SK-N-SH treated with all-trans-retinoic acid at 6 μM for 48 hours (cell line): ENCODE measurements around the gene GRID1.

Source experiments
- ATAC-seq: fragments of 200-7000 bp; cut with Tn5 transposase; 3 replicates; pipeline ENCODE4 v1.9.1; 2020; ENCODE audit warnings: mild to moderate bottlenecking, moderate library complexity
- ARNTL ChIP-seq: fragments of 450-650 bp; formaldehyde crosslinking; IDR thresholded peaks from 2 replicates; pipeline ENCODE4 v1.5.0; 2020; ENCODE audit warnings: low read depth, mild to moderate bottlenecking, moderate library complexity, borderline replicate concordance
- BACH2 ChIP-seq: fragments of 250-450 bp; sonication (Bioruptor Pico); IDR thresholded peaks from 2 replicates; pipeline ENCODE4 v1.9.0; 2021; ENCODE audit warnings: mild to moderate bottlenecking, borderline replicate concordance
- CREB5 ChIP-seq: fragments of 250-450 bp; sonication (Bioruptor Pico); IDR thresholded peaks from 2 replicates; pipeline ENCODE4 v1.5.1; 2020; ENCODE audit warnings: low read depth, mild to moderate bottlenecking, moderate library complexity
- CSDC2 ChIP-seq: fragments of 250-450 bp; sonication (Bioruptor Pico); IDR thresholded peaks from 2 replicates; pipeline ENCODE4 v1.5.0; 2020; ENCODE audit warnings: mild to moderate bottlenecking, moderate library complexity
- CSRNP3 ChIP-seq: fragments of 250-450 bp; sonication (Bioruptor Pico); IDR thresholded peaks from 2 replicates; pipeline ENCODE4 v1.5.1; 2021; ENCODE audit warnings: mild to moderate bottlenecking, moderate library complexity
- ESRRG ChIP-seq: fragments of 250-450 bp; sonication (Bioruptor Pico); IDR thresholded peaks from 2 replicates; pipeline ENCODE4 v1.6.1; 2021; ENCODE audit warnings: mild to moderate bottlenecking
- GLIS3 ChIP-seq: fragments of 250-450 bp; sonication (Bioruptor Pico); IDR thresholded peaks from 2 replicates; pipeline ENCODE4 v1.5.0; 2020; ENCODE audit warnings: mild to moderate bottlenecking, moderate library complexity
- OSR1 ChIP-seq: fragments of 250-450 bp; sonication (Bioruptor Pico); IDR thresholded peaks from 2 replicates; pipeline ENCODE4 v1.8.0; 2022; ENCODE audit warnings: moderate library complexity, mild to moderate bottlenecking, inconsistent platforms
- PATZ1 ChIP-seq: fragments of 250-450 bp; sonication (Bioruptor Pico); IDR thresholded peaks from 2 replicates; pipeline ENCODE4 v1.8.0; 2020; ENCODE audit warnings: mild to moderate bottlenecking, moderate library complexity, borderline replicate concordance
- POU6F1 ChIP-seq: fragments of 250-450 bp; sonication (Bioruptor Pico); IDR thresholded peaks from 2 replicates; pipeline ENCODE4 v1.8.0; 2021; ENCODE audit warnings: low read depth, mild to moderate bottlenecking, moderate library complexity, borderline replicate concordance
- PPARA ChIP-seq: fragments of 250-450 bp; sonication (Bioruptor Pico); IDR thresholded peaks from 2 replicates; pipeline ENCODE4 v1.5.0; 2020; ENCODE audit warnings: mild to moderate bottlenecking, borderline replicate concordance
- RARB ChIP-seq: fragments of 250-450 bp; sonication (Bioruptor Pico); IDR thresholded peaks from 2 replicates; pipeline ENCODE4 v1.8.0; 2021; ENCODE audit warnings: mild to moderate bottlenecking, moderate library complexity
- SNAI2 ChIP-seq: fragments of 250-450 bp; sonication (Bioruptor Pico); IDR thresholded peaks from 2 replicates; pipeline ENCODE4 v1.5.0; 2020; ENCODE audit warnings: mild to moderate bottlenecking, moderate library complexity
- TCF4 ChIP-seq: fragments of 250-450 bp; sonication (Bioruptor Pico); IDR thresholded peaks from 2 replicates; pipeline ENCODE4 v1.8.0; 2021; ENCODE audit warnings: mild to moderate bottlenecking, moderate library complexity, borderline replicate concordance
- TOX ChIP-seq: fragments of 250-450 bp; sonication (Bioruptor Pico); IDR thresholded peaks from 2 replicates; pipeline ENCODE4 v1.8.0; 2021; ENCODE audit warnings: mild to moderate bottlenecking, moderate library complexity, borderline replicate concordance
- ZC3H10 ChIP-seq: fragments of 250-450 bp; sonication (Bioruptor Pico); IDR thresholded peaks from 2 replicates; pipeline ENCODE4 v1.5.1; 2021; ENCODE audit warnings: mild to moderate bottlenecking, moderate library complexity
- ZFP3 ChIP-seq: fragments of 250-450 bp; sonication (Bioruptor Pico); IDR thresholded peaks from 2 replicates; pipeline ENCODE4 v1.5.0; 2020; ENCODE audit warnings: mild to moderate bottlenecking, moderate library complexity
- ZFP30 ChIP-seq: fragments of 450-650 bp; formaldehyde crosslinking; IDR thresholded peaks from 2 replicates; pipeline ENCODE4 v1.5.0; 2022; ENCODE audit warnings: mild to moderate bottlenecking, moderate library complexity
- ZNF565 ChIP-seq: fragments of 450-650 bp; formaldehyde crosslinking; conservative IDR thresholded peaks from 2 replicates; pipeline ENCODE4 v1.5.0; 2020; ENCODE audit warnings: low read depth, mild to moderate bottlenecking, moderate library complexity
- ZNF70 ChIP-seq: fragments of 450-650 bp; formaldehyde crosslinking; IDR thresholded peaks from 2 replicates; pipeline ENCODE4 v1.5.0; 2020; ENCODE audit warnings: mild to moderate bottlenecking, moderate library complexity
- ZNF8 ChIP-seq: fragments of 450-650 bp; formaldehyde crosslinking; IDR thresholded peaks from 2 replicates; pipeline ENCODE4 v1.5.0; 2020; ENCODE audit warnings: mild to moderate bottlenecking, moderate library complexity
- TF ChIP-seq, protein P1 (sequence below): fragments of 250-450 bp; sonication (Bioruptor Pico); IDR thresholded peaks from 2 replicates; pipeline ENCODE4 v1.5.0; 2020; ENCODE audit warnings: mild to moderate bottlenecking, moderate library complexity

Gene GRID1

DNA sequence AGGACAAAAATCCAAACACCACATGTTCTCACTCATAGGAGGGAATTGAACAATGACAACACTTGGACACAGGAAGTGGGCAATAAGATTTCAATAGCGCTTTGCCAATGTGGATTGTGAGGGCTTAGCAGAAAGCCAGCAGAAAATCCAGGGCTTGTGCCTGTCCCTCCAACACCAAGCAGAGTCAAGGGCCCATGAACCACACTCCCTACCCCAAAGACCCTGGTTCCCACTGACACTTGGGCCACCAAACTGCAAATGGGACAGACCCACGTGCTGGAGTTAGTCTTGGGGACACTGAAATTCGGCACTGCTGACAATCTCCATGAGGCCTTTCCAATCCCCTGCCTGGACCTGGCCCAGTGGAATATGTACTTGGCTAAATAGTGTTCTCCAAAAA is 67.0 kb downstream of the GRID1 start:
- ATAC-seq: no peak

GRCh38 chr10:86298501-86299001 is 68.0 kb downstream of the GRID1 start:
- ATAC-seq: no peak
- TF ChIP-seq ZNF70 (CRISPR knock-in tag) (no peak), SNAI2 (CRISPR knock-in tag) (no peak), CSDC2 (CRISPR knock-in tag) (no peak), ZNF8 (CRISPR knock-in tag) (no peak), BACH2 (CRISPR knock-in tag) (no peak), ARNTL (CRISPR knock-in tag) (no peak), TOX (CRISPR knock-in tag) (no peak), ESRRG (CRISPR knock-in tag) (no peak), GLIS3 (no peak), RARB (CRISPR knock-in tag) (no peak), PATZ1 (no peak), POU6F1 (no peak), ZFP30 (CRISPR knock-in tag) (no peak), CSRNP3 (no peak)

More for the DNA sequence above, 67.0 kb downstream of the GRID1 start:
- no peak for TF ChIP-seq ZFP30 (CRISPR knock-in tag)
- no peak for TF ChIP-seq PPARA (CRISPR knock-in tag)
- no peak for TF ChIP-seq ARNTL (CRISPR knock-in tag)
- no peak for TF ChIP-seq POU6F1
- TF ChIP-seq, all 23 proteins: peak for 0

DNA sequence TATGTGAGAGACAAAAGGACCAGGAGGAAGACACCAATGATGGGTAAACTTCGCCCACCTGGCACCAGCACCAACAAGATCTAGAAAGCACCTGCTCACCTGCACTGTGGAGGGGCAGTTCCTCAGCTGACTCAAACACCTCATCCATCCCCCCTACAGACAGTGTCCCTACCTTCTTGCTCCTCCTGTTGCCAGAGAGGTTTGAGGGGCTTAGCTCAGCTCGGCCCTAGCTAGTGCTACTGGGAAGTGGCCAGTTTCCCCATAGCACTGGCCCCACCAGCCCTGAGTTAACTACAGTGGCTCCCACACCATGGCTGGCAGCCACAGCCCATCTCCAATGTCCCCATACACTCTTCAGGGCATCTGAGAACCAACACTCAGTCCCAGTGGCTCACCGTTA is 70.8 kb downstream of the GRID1 start:
- no peak for TF ChIP-seq ZC3H10 (CRISPR knock-in tag)
- no peak for TF ChIP-seq CSRNP3
- TF ChIP-seq RARB (CRISPR knock-in tag): no peak
- TF ChIP-seq, protein P1, sequence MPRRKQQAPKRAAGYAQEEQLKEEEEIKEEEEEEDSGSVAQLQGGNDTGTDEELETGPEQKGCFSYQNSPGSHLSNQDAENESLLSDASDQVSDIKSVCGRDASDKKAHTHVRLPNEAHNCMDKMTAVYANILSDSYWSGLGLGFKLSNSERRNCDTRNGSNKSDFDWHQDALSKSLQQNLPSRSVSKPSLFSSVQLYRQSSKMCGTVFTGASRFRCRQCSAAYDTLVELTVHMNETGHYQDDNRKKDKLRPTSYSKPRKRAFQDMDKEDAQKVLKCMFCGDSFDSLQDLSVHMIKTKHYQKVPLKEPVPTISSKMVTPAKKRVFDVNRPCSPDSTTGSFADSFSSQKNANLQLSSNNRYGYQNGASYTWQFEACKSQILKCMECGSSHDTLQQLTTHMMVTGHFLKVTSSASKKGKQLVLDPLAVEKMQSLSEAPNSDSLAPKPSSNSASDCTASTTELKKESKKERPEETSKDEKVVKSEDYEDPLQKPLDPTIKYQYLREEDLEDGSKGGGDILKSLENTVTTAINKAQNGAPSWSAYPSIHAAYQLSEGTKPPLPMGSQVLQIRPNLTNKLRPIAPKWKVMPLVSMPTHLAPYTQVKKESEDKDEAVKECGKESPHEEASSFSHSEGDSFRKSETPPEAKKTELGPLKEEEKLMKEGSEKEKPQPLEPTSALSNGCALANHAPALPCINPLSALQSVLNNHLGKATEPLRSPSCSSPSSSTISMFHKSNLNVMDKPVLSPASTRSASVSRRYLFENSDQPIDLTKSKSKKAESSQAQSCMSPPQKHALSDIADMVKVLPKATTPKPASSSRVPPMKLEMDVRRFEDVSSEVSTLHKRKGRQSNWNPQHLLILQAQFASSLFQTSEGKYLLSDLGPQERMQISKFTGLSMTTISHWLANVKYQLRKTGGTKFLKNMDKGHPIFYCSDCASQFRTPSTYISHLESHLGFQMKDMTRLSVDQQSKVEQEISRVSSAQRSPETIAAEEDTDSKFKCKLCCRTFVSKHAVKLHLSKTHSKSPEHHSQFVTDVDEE (CRISPR knock-in tag): no peak
- TF ChIP-seq ZFP30 (CRISPR knock-in tag): no peak
- TF ChIP-seq TCF4 (CRISPR knock-in tag): no peak
- TF ChIP-seq ZFP3 (CRISPR knock-in tag): no peak
- TF ChIP-seq PPARA (CRISPR knock-in tag): no peak
- no peak for TF ChIP-seq ZNF70 (CRISPR knock-in tag)
- no peak for TF ChIP-seq ZNF8 (CRISPR knock-in tag)
- TF ChIP-seq CREB5 (CRISPR knock-in tag): no peak
- no peak for TF ChIP-seq GLIS3
- TF ChIP-seq TOX (CRISPR knock-in tag): no peak
- TF ChIP-seq POU6F1: no peak
- no peak for TF ChIP-seq BACH2 (CRISPR knock-in tag)
- no peak for TF ChIP-seq ARNTL (CRISPR knock-in tag)
- no peak for TF ChIP-seq OSR1 (CRISPR knock-in tag)
- no peak for TF ChIP-seq ESRRG (CRISPR knock-in tag)
- TF ChIP-seq CSDC2 (CRISPR knock-in tag): no peak
- TF ChIP-seq ZNF565: no peak
- no peak for ATAC-seq
